GM18505 (cell line): Measurements from ENCODE around the gene CD163L1.
"Not testable (repeated sequence)": the region's sequence is repeated elsewhere in the genome, so short reads cannot be mapped to it uniquely, and the experiment has no call there.

Experiments
- ATAC-seq: cut with Tn5 transposase; IDR thresholded peaks from one replicate; pipeline ENCODE4 v1.9.1; 2021; ENCODE audit not compliant: unreplicated experiment
- POLR2A ChIP-seq: IDR thresholded peaks from 4 replicates; pipeline ENCODE4 v1.6.1; 2011; ENCODE audit warnings: borderline replicate concordance; ENCODE audit not compliant: insufficient read depth, insufficient read length; ENCODE audit errors: extremely low read depth

CD163L1 gene

GRCh38 chr12:7439579-7440505, 4.1 kb downstream of the CD163L1 start:
- no peak for TF ChIP-seq POLR2A
- ATAC-seq: no peak

DNA sequence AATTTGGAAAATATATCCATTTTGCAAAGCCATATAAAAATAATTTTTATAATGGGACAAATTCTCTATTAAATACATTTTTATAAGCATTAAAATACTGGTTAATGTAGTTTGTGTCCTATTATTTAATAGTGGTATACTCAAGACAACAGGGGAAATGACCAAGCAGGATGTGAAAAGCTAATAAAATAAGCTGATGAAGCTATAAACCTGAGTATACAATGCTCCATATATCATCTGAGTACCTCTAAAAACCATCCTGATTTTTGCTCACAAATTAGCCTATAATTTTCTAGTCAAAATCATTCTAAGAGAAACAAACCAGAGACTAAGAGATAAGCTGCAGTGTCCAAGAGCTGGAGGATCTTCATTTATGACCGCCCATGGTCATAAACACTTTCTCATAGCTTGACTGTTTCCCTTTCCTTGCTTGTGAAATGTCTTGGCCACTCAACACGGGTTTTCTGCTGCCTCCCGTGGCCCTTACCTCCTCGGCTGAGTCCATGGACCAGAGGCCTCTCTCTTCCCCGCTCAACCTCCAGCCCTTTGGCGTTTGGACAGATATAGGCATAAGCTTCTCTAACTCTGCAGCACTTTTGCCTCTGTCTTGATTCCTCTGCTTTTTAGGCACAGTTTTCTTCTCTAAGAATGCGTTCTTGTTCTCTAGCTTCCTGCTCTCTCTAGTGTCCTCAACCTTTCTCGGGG, 5.5 kb downstream of the CD163L1 start:
- ATAC-seq: not testable (repeated sequence)

DNA sequence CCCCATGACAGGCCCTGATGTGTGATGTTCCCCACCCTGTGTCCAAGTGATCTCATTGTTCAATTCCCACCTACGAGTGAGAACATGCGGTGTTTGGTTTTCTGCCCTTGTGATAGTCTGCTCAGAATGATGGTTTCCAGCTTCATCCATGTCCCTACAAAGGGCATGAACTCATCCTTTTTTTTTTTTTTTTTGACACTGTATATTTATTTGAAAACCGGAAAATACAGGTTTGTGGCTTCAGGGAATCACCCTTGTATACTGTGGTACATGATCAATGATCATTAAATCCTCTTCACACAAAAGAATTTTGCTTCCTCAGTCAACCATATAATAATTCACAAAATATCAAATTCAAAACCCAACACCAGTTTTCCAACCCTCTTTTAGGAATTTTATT, 6.5 kb downstream of the CD163L1 start:
- not testable (repeated sequence) for ATAC-seq

GRCh38 chr12:7434670-7435069, 9.3 kb downstream of the CD163L1 start:
- no peak for TF ChIP-seq POLR2A

DNA sequence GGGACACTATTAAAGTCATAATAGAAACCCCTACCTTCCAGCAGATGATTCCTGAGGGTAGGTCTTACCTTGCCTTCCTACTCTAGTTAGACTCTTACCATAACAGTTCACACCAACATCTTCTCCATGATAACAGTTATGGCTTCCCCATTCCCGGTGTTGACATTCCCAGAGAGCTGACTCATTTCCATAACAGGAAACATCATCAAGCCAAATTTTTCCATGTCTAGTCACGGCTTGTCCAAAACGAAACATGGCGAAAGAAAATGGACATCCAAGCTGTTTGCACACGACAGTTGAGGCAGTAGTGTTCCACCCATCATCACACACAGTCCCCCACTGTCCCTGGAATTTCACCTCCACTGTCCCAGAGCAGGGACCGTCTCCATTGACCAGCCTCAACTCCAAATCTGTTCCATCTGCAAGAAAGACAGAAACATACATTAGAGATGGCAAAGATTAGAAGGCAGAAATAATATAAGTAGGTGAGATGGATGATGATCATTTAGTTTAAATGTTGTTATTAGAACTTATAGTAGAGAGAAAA, 10.6 kb downstream of the CD163L1 start:
- no peak for TF ChIP-seq POLR2A
- no peak for ATAC-seq

More at GRCh38 chr12:7434670-7435069, 9.3 kb downstream of the CD163L1 start:
- no peak for ATAC-seq

DNA sequence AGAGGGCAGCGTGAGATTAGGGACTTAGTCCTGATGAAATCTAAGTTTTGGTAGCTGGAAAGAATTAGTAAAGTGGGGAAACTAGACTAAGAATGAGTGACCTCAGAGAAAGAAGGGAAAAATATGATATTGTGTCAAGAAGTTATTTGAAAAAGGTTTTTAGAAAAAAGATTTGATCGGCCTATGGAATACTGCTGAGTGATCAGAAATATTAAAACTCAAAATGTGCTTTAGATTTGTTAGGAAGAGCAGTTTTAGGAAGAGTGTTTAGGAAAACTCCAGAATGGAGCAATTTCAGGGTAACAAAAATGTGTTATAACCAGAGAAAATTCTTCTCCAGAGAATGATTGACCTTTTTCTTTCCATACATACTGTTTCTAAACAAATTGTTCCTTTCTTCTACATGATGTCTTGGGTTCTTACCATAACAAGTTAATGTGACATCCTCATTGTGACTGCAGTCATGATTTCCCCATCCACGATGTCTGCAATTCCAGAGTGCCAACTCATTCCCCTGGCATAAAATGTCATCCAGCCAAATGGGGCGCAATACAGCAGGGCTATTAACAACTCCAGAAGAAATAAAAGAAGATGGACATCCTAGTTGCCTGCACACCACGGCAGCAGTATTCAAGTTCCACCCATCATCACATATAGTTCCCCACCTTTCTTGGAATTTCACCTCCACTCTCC, 11.8 kb downstream of the CD163L1 start:
- ATAC-seq: no peak
- no peak for TF ChIP-seq POLR2A

GRCh38 chr12:7411343-7411742, 32.6 kb downstream of the CD163L1 start:
- ATAC-seq: no peak
- no peak for TF ChIP-seq POLR2A

- no peak for ATAC-seq
- no peak for TF ChIP-seq POLR2A
These were observed 39.7 kb downstream of the CD163L1 start for GRCh38 chr12:7404275-7404674.

DNA sequence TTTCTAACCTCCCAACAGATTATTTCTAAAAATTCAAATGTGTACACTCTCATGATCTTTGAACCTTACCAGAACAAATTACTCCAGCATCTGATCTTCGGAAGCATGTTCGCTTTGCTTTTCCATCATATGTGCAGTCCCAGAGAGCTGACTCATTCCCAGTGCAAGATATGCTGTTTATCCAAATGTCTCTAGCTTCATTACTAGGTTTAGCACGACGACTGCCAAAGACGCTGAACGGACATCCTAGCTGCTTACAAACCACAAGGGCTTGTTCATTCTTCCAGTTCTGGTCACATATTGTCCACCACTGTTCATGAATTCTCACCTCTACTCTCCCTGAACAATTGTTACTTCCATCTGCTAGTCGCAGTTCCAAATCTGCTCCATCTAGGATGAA, 40.5 kb downstream of the CD163L1 start:
- TF ChIP-seq POLR2A: no peak
- ATAC-seq: no peak

DNA sequence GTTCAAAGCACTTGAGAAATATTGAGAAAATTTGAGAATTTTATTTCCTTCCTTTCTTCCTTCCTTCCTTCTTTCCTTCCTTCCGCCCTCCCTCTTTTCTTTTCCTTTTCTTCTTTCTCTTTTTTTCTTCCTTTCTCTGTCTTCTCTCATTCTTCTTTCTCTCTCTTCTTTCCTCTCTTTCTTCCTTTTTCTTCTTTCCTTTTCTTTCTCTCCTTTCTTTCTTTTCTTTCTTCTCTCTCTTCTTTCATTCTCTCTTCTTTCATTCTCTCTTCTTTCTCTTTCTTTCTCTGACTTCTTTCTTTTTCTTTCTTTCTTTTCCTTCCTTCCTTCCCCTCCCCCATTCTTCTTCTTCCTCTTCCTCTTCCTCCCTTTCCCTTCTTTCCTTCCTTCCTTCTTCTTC, 44.9 kb downstream of the CD163L1 start:
- no peak for ATAC-seq
- no peak for TF ChIP-seq POLR2A

DNA sequence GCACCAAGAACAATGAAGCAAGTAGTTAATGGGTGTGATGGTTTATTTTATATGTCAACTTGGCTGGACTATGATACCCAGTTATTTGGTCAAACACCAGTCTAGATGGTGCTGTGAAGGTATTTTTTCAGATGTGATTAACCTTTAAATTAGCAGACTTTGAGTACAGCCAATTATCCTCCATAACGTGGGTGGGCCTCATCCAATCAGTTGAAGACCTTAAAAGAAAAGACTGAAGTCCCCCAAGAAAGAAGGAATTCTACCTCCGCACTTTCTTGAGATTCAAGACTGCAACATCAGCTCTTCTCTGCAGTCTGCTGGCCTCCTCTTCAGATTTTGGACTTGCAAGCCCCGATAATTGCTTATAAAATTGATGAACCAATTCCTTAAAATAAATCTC, 47.5 kb downstream of the CD163L1 start:
- no peak for ATAC-seq
- no peak for TF ChIP-seq POLR2A

- TF ChIP-seq POLR2A: no peak
These were observed 48.0 kb downstream of the CD163L1 start for GRCh38 chr12:7395950-7396349.

DNA sequence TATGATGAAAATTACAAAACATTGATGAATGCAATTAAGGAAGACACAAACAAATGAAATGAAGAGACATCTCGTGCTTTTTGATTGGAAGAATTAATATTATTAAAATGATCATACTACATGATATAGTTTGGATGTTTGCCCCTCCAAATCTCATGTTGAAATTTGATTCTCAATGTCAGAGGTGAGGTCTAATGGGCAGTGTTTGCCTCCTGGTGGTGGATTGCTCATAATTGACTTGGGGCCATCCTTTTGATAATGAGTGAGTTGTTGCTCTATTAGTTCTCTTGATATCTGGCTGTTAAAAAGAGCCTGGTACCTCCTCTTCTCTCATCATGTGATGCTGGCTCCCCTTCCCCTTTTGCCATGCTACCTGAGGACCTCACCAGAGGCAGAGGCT, 56.7 kb downstream of the CD163L1 start:
- ATAC-seq: no peak

More at GRCh38 chr12:7395950-7396349, 48.0 kb downstream of the CD163L1 start:
- no peak for ATAC-seq

DNA sequence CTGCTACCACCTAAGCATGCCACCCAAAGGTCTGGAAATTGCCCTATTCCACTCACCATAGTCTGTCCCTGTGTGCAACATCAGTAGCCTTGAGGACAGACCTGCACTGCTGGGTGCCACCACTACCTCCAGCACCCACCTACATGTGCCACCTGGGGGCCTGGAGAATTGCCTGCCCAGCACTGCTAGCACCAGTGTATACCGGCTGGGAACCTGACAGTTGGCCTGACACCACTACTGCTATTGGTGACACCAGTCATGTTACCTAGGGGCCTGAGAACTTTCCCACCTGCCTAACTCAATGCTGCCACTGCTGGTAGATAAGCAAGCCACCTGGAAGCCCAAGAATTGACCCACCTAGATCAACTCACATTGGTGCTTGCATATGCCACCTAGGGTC, 60.8 kb downstream of the CD163L1 start:
- no peak for TF ChIP-seq POLR2A
- no peak for ATAC-seq

More for the DNA sequence above, 56.7 kb downstream of the CD163L1 start:
- TF ChIP-seq POLR2A: no peak

GRCh38 chr12:7376196-7376595, 67.8 kb downstream of the CD163L1 start:
- no peak for TF ChIP-seq POLR2A
- ATAC-seq: no peak
